ENCODE data around the gene ANO1. TPM values are rescaled to one million over a fixed set of nuclear protein-coding genes. Genes with fewer than 3 reads are reported as not detected.
A peak's percentile ranks its signal among the peaks of the same experiment; 100 is the strongest.

Gene ANO1
- total RNA-seq, 1 experiment from 2014 or later = 0.37 TPM

DNA sequence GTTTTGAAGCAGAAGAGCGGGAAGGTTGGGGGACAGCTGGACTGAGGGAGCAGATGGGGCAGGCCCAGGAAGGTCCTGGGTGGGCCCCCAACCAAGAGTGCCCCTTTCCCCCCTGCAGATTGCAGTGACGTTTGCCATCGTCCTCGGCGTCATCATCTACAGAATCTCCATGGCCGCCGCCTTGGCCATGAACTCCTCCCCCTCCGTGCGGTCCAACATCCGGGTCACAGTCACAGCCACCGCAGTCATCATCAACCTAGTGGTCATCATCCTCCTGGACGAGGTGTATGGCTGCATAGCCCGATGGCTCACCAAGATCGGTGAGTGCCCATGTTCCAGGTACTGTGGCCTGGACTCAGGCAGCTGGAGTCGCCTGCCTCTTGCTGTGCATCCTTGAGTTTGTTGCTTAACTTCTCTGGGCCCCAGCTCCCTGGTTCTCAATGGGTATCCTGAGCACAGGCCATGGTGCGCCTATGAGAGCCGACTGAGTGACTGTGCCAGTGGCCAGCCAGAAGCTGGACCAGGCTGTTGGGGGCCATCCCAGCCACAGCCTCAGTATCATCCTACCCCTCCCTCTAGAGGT, 83.0 kb downstream of the ANO1 start:
- DNase-seq (ENCODE audit: low spot score) = no peak

DNA sequence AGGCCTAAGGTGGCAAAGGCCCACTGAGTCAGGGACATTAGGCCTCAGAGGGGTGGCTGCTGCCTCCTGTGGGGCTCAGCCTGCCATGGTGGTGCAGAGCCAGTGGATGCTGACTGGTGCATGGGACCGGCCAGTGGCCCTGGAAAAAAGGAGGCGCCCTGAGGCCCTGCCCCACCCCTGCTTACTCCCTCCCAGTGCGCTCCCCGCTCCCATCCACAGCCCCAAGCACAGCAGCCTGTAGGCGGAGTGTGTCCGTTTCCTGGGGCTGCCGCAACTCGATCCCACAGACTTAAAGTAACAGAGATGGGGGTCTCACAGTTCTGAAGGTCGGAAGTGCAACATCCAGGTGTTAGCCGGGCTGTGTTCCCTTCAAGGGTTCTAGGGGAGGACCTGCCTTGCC, 86.6 kb downstream of the ANO1 start:
- DNase-seq (ENCODE audit: low spot score) = no peak

DNA sequence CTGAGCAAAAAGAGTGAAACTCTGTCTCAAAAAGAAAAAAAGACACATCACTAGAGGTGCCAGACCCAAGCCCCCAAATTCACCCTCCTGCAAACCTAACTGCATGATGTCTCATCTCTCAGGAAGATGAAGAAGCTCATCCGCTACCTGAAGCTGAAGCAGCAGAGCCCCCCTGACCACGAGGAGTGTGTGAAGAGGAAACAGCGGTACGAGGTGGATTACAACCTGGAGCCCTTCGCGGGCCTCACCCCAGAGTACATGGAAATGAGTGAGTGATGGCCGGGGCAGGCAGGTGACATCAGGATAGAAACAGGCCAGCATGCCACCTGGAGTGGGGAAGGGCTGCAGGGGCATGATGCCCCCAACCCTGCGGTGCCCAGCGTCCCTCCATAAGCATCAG, 89.0 kb downstream of the ANO1 start:
- DNase-seq (ENCODE audit: low spot score) = no peak

DNA sequence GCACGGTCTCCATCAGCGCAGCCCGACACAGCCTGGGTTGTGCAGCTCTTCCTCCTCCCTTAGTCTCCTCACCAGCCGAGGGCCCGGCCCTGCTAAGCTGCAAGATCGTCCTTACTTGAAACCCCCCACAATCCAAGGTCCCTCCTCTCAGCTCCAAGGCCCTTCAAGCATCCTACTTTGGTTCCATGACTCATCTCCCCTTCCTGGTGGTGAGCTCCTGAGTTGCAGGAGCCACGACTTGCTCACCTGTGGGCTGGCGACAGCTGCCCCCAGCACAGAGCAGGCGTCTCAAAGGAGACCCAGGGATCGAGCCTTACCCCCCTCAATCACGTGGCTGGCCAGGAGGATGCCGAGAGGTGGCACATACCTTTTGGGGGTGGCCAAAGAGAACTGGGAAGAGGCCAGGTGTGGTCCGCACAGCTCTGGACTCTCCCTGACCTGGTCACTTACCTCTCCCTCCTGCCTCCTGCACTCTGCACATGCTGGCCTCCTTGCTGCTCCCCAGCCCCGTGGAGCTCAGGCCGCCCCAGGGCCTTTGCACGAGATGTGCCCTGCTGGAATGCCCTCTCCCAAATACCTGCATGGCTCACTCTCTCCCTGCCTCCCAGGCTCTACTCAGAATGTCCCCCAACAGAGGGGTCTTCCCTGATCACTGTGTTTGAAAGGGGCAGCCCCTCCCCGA, 89.7 kb downstream of the ANO1 start:
- no peak for DNase-seq (ENCODE audit: low spot score)

DNA sequence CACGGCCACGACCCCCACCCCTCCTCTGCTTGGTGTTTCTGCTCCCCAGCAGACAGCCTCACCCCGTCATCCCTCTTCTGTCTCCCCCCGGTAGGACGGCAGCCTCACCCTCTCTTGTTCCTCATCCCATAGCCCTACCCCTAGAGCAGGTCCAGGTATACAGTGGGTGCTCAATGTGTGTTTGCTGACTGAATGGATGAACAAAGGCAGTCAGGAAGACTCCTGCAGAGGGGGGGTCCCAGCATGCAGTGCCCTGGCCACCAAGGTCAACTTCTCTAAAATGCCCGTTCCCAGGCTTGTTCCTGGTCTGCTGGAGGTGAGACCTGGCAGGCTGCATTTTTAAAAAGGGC, 90.3 kb downstream of the ANO1 start:
- DNase-seq (ENCODE audit: low spot score) = no peak

DNA sequence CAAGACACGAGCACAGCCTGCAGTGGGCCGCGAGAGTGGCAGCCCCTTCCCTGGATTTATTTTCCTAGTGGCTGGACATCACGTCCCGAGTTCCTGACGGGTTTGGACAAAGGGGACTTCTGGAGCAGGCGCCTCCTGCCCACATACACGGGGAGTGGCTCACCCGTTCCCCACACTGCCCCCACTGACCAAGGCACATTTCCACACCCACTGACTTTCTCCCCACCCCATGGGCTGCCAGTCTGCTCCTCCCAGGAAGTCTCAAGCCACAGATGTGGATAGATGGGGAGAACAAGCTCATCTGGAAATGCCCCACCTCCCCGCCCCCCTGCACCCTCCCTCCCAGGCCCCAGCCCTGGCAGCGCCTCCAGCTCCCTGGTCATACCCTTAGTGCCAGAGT, 91.0 kb downstream of the ANO1 start:
- no peak for DNase-seq (ENCODE audit: low spot score)

DNA sequence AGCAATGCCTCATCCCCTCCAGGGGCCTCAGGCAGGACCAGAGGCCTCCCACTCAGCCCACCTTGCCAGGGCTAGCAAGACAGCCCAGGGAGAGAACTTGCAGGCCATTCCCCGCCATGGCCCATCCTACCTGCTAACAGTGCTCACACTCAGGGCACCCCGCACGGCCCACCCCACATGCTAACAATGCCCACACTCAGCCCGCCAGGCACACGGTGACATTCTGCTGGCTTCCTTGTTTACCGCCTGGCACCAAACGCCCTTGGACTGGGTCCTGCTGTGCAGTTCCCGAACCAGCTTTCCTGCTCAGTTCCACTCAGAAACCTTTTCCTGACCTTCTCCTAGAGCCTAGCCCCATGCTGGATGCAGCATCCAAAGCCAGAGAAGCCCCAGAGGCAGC, 91.5 kb downstream of the ANO1 start:
- no peak for DNase-seq (ENCODE audit: low spot score)

DNA sequence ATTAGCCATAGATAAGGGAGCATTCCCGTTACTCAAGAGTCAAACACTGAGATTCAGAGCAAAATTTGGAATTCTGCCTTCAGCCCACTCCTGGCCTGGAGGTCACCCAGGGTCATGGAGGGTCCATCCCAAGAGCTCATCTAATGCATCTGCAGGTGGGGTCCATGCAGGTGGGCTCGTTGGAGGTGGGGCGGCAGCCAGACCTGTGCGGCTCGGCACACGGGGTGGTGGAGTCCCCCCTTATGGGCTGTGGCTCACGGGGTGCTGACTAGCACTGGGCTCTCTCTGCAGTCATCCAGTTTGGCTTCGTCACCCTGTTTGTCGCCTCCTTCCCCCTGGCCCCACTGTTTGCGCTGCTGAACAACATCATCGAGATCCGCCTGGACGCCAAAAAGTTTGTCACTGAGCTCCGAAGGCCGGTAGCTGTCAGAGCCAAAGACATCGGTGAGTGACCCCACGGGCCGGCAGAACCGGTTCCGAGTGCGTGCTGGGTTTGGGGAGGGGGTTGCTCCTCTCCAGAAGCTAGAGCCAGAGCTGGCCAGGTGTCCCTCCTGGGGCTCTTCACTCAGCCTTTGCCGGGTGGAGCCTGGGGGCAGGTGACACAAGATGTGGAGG, 92.6 kb downstream of the ANO1 start:
- no peak for DNase-seq (ENCODE audit: low spot score)

DNA sequence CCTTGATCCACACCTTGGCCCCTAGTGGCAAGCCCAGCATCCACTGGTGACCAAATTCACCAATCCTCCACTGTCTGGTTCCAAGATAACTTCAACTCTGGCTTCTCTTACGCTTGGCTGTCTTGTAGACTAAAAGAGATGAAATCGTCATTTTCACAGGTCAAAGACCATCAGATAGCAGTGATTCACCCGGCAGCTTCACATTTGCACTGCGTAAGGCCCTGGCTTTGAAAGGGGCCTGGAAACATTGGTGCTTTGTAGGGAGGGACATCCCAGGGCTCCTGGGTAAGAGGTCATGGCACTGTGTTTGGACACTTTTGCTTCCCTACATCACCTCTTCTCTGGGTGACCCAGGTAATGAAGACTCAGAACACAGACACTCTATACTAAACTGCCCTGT, 94.9 kb downstream of the ANO1 start:
- no peak for DNase-seq (ENCODE audit: low spot score)

DNA sequence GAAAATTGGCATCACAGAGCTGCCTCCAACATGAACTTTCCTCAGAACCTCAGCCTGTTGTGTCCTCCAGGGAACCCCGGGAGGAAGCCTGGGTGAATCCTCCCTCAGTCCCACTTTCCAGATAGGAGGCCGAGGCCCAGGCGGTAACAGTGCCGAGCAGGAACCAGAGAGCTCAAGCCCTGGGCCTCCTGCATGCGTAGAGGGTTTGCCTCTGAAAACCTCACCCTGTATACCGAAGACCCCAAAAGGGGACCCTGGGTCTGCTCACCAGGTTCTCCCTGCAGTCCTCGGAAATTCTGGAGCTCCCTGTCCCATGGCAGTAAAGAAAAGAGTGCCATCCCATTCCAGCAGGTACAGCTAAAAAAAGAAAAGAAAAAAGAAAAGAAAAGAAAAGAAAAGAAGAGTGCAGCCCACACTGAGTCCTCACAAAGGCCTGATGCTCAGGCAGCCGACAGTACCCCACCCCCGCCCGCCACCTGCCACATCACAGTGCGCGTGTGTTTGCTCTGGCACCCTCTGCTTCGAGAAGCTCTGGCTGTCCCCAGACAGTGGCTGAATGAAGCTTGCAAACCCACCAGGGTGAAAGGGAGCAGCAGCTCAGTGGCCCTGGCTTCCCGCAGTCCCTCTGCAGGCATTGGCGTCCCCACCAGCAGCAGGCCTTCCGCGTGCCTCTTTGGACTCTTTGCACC, 96.6 kb downstream of the ANO1 start:
- DNase-seq (ENCODE audit: low spot score) = no peak

DNA sequence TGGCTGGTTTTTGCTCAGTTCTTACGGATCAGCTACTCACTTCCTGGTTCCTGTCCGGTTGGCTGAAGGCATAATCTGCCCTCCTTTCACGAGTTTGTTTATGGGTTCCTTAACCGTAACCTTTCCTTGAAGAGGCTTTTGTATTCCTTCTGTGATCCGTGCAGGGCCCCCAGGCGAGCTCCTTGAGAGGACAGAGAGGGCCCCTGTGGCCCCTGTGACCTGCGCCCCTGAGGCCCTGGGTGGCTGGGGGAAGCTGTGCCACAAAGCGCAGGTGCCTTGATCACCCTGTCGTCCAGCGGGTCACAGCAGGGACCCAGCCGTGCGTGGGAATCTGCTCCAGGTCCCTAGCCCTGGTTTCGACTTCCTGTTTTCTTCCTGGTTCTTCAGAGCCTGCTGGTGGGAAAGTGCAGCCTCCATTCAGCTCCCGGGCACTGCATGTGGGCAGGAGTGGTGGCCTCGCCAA, 97.2 kb downstream of the ANO1 start:
- no peak for DNase-seq (ENCODE audit: low spot score)

DNA sequence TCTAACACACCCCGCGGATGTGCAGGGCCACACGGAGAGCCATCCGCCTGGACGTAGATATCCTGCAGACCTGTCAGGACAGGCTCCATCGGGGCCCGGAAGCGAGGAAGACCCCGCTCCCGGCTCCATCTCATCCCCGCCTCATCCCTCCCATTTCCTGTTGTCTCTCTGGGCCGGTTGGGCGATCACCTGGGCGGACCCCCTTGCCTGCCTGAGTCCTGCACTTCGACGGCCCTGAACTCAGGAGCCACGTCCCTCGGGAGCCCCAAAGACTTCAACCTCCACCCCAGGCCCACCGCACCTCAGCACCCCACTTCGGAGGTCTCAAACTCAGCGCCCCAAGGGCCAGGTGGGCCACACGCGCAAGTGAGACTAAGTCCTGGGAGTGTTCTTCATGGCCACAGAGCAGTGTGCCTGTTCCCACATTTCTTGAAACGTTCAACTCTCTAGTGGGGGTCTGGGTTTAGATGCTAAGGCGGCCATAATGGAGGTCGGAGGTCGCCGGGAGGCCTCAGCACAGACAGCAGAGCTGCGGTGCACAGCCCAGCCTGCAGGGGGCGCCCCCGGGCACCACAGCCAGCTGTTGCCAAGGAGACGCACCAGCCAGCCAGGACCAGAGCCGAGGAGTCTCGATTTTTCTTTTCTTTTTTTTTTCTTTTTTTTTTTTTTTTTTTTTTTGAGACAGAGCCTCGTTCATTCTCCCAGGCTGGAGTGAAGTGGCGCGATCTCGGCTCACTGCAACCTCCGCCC, 99.0 kb downstream of the ANO1 start:
- DNase-seq (ENCODE audit: low spot score) = peak; percentile 33

DNA sequence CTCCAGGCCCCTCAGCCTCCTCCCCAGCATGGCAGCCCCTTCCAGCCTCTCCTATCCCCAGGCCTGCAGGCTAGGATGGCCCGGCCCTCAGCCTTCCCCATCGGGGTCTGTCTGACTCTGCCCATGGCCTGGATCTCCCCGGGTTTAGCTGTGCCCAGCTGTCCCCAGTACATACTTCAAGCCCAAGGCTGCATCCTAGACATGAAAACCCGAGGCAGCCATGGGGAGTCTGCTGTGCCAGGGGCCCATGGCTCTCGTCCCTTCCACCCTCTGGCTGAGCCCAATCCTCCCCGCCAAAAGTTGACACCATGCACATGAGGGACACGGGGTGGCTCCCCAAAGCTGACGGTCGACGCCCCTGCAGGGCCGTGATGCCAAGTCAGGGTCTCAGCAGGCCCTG, 102.8 kb downstream of the ANO1 start:
- DNase-seq (ENCODE audit: low spot score) = no peak

DNA sequence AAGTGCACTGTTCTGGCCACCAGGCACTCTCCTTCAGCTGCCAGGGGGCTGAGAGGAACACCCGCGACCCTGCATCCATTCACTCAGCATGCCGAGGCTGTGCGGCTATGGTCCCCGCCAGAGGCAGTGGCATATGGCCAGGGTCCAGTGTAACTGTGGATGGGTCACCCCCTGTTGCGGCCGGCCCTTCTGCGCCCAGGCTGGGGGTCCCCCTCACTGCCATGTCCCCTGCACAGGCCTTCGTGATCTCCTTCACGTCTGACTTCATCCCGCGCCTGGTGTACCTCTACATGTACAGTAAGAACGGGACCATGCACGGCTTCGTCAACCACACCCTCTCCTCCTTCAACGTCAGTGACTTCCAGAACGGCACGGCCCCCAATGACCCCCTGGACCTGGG, 104.1 kb downstream of the ANO1 start:
- DNase-seq (ENCODE audit: low spot score) = no peak

DNA sequence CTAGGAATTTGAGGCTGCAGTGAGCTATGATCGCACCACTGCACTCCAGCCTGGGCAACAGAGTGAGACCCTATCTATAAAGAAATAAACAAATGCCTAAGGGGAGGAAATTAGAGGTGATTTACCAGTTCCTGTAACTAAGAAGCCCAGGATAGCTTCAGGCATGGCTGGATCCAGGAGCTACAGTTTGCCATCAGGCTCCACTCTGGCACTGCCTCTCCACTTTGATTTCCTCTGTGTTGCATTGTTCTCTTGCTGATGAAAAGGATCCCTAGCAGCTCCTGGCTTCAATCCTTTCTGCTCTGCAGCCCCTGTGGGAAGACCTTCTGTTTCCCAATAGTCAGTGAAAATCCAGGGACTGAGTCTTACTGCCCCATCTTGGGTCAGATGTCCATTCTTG, 104.9 kb downstream of the ANO1 start:
- no peak for DNase-seq (ENCODE audit: low spot score)

DNA sequence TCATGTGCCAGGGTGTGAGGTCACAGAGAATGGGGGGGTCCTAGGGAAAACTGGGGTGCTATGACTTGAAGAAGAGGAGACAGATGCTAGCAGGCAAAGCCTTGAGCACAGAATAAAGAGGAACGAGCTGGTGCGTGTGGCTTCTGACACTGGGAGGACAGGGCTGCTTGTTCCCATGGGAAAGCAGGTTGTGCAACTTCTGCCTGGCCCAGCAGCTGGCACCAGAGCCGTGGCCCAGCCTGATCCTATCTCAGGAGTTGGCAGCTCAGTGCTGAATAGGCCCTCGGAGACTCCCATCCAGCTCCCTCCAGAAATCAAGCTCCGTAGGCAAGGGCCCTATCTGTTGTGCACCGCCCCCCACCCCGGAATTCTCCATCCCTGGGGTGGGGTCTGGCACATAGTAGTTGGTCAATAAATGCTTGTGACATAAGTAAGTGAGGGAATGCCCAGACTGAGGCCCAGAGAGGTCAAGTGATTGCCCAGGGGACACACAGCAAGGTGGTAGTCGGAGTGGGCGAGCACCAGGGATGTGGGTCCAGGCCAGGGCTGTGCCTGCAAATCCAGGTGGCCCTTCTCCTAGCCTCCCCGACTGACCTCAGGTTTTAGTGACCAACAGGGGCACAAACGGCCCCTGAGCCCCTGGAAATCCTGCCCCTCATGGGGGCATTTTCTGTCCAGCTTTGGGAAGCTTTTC, 105.5 kb downstream of the ANO1 start:
- no peak for DNase-seq (ENCODE audit: low spot score)

DNA sequence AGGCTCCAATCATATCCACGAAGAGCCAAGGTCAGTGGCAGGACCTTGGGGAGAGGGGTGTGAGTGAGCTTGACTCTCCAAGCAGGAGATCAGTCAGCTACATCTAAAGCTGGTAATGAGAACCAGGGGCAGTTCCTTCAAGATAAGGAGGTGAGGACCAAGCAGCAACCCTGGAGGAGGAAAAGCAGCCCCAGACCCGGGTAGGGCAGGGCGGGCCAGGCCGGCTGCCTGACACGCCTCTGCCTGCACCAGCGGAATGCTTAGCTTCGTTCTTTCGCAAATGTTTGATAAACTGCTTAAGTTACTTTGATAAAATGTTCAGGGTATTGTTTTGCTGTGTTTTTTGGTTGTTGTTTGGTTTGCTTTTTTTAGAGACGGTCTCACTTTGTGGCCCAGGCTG, 106.3 kb downstream of the ANO1 start:
- no peak for DNase-seq (ENCODE audit: low spot score)

DNA sequence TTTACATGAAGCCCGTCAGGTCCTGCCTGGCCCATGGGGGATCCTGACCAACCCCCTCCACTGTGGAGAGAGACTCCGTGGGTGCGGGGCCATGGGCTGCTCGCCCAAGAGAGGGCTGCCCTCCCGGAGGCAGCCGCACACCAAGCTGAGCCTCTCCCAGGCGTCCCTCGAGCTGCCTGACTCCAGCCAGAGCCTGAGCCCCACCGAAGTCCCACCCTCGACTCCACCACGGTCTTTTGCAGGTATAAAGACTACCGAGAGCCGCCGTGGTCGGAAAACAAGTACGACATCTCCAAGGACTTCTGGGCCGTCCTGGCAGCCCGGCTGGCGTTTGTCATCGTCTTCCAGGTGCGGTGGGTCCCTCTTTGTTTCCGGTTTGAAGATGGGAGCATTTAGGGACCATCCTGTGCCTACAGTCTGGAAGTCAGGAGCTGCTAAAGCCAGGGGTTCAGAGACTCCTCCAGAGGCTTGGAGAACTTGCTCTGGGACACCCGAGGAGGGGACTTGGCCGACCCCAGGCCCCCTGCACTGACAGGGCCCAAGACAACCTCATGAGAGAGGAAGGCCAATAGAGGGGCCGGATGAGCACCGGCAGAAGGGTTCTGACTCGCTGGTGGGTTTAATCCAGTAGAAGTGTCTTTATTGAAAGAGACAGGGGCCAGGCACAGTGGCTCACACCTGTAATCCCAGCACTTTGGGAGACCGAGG, 107.4 kb downstream of the ANO1 start:
- no peak for DNase-seq (ENCODE audit: low spot score)

DNA sequence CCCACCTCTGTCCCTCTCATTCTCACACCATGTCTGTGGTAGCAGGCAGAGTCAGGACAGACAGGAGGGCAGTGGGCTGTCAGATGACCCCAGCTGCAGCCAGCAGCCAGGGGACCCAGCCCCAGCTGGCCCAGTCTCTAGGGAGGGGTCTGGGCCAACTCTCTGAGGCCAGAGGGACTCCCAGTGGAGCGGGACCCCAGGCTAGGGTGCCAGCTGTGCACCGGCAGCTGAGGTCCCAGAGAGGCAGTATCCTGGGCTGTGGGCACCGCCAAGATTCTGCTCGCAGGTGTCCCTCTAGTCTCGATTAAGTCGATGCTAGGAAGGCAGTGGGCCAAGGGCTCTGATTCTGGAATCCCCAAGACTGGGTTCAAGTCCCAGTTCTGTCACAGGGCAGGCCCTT, 108.3 kb downstream of the ANO1 start:
- DNase-seq (ENCODE audit: low spot score) = no peak

DNA sequence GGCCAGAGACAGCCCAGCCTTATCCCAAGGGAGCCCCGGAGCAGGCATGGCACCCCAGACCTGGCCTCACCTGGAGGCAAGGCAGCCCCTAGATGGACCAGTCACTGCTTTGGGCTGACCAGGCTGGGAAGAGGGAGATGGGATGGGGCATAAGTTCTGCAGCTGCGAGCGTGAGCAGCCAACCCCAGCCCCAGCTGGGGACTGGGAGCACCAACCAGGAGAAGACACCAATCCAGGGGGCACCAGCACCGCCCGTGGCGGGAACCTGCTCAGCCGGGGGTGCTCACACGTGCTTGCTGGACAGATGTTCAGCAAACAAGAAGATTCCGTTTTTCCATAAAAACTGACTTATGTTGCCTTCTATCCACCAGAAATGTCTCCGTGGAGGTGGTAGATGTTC, 108.8 kb downstream of the ANO1 start:
- no peak for DNase-seq (ENCODE audit: low spot score)

DNA sequence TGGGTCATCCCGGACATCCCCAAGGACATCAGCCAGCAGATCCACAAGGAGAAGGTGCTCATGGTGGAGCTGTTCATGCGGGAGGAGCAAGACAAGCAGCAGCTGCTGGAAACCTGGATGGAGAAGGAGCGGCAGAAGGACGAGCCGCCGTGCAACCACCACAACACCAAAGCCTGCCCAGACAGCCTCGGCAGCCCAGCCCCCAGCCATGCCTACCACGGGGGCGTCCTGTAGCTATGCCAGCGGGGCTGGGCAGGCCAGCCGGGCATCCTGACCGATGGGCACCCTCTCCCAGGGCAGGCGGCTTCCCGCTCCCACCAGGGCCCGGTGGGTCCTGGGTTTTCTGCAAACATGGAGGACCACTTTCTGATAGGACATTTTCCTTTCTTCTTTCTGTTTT, 109.7 kb downstream of the ANO1 start:
- no peak for DNase-seq (ENCODE audit: low spot score)

Data from H4 (cell line).